IMR-90 (cell line): ENCODE results near the gene MTHFD2L. TPM values are rescaled to one million over a fixed set of nuclear protein-coding genes. Genes with fewer than 3 reads are reported as not detected.

Experiments used
- ATAC-seq: fragments of 200-7000 bp; cut with Tn5 transposase; 2 replicates; pipeline ENCODE4 v1.9.1; 2020; ENCODE audit warnings: low read depth, mild to moderate bottlenecking, moderate library complexity
- BruUV-seq: library from RNA; stranded (reverse); fragments of 400-500 nt; replicated peaks from 2 replicates; lab custom pipeline; 2021; lab: Mats Ljungman, UMichigan
- CTCF ChIA-PET: fragments of 300-600 bp; formaldehyde crosslinking; extraction: SDS; loops from one replicate; lab custom pipeline; 2021; ENCODE audit warnings: antibody characterized with exemption; lab: Yijun Ruan, JAX
- POLR2A ChIA-PET: fragments of 300-600 bp; sonication (Branson Sonifier 250); formaldehyde crosslinking; loops from one replicate; lab custom pipeline; 2022; ENCODE audit warnings: antibody characterized with exemption; ENCODE audit not compliant: unreplicated experiment; lab: Charles Lee
- DNase-seq: peaks from one replicate; pipeline ENCODE4 v3.0.0; 2013
- H2AFZ ChIP-seq: replicated peaks from 2 replicates; pipeline ENCODE3; 2013; ENCODE audit warnings: low read length, mild to moderate bottlenecking; ENCODE audit not compliant: poor library complexity
- H2AK5ac ChIP-seq: 2 replicates; pipeline ENCODE4 v1.6.1; 2013; ENCODE audit warnings: low read depth, low read length, inconsistent platforms
- H2AK9ac ChIP-seq: replicated peaks from 2 replicates; pipeline ENCODE3; 2013; ENCODE audit warnings: mild to moderate bottlenecking, low read depth, low read length, moderate library complexity; ENCODE audit not compliant: poor library complexity
- H2BK120ac ChIP-seq: 2 replicates; pipeline ENCODE4 v1.6.1; 2013; ENCODE audit warnings: low read depth, low read length, inconsistent platforms
- H2BK15ac ChIP-seq: 3 replicates; pipeline ENCODE4 v1.6.1; 2013; ENCODE audit warnings: low read depth, low read length, inconsistent platforms
- H2BK20ac ChIP-seq: 2 replicates; pipeline ENCODE4 v1.6.1; 2013; ENCODE audit warnings: low read depth, mild to moderate bottlenecking, inconsistent platforms, low read length, moderate library complexity
- H2BK5ac ChIP-seq: 2 replicates; pipeline ENCODE4 v1.6.1; 2013; ENCODE audit warnings: mild to moderate bottlenecking, low read depth, low read length, inconsistent platforms; ENCODE audit not compliant: poor library complexity, severe bottlenecking
- H3K14ac ChIP-seq: replicated peaks from 2 replicates; pipeline ENCODE4 v1.6.1; 2013; ENCODE audit warnings: low read depth, low read length, inconsistent platforms
- H3K18ac ChIP-seq: 2 replicates; pipeline ENCODE4 v1.6.1; 2013; ENCODE audit warnings: low read depth, low read length, control low read depth
- H3K23ac ChIP-seq: 2 replicates; pipeline ENCODE4 v1.6.1; 2013; ENCODE audit warnings: low read depth, low read length, inconsistent platforms
- H3K27ac ChIP-seq: 2 replicates; pipeline ENCODE4 v1.5.1; 2013; ENCODE audit warnings: mild to moderate bottlenecking, control low read depth, low read length; ENCODE audit not compliant: insufficient read depth
- H3K27me3 ChIP-seq: 2 replicates; pipeline ENCODE4 v1.6.1; 2013; ENCODE audit warnings: low read length; ENCODE audit not compliant: control insufficient read depth, insufficient read depth
- H3K36me3 ChIP-seq: 2 replicates; pipeline ENCODE4 v1.6.1; 2013; ENCODE audit warnings: low read length, mixed read lengths; ENCODE audit not compliant: control insufficient read depth, insufficient read depth
- H3K4ac ChIP-seq: 2 replicates; pipeline ENCODE4 v1.6.1; 2013; ENCODE audit warnings: low read depth, low read length, inconsistent platforms
- H3K4me1 ChIP-seq: 2 replicates; pipeline ENCODE4 v1.6.1; 2013; ENCODE audit warnings: low read length, mixed read lengths; ENCODE audit not compliant: control insufficient read depth, insufficient read depth
- H3K4me2 ChIP-seq: 2 replicates; pipeline ENCODE4 v1.6.1; 2013; ENCODE audit warnings: low read depth, mild to moderate bottlenecking, control low read depth, low read length, moderate library complexity
- H3K4me3 ChIP-seq: 2 replicates; pipeline ENCODE4 v1.5.1; 2013; ENCODE audit warnings: low read depth, mild to moderate bottlenecking, control low read depth, low read length, moderate library complexity; ENCODE audit not compliant: insufficient read depth
- H3K56ac ChIP-seq: 2 replicates; pipeline ENCODE4 v1.6.1; 2013; ENCODE audit warnings: low read length, inconsistent platforms; ENCODE audit not compliant: insufficient read depth; ENCODE audit errors: extremely low read depth
- H3K79me1 ChIP-seq, 2 experiments: 2 replicates each; pipeline ENCODE4 v1.6.1; 2013; ENCODE audit warnings: low read length in 2 of 2, inconsistent platforms in 1 of 2, low read depth in 1 of 2
- H3K9ac ChIP-seq: 2 replicates; pipeline ENCODE4 v1.6.1; 2013; ENCODE audit warnings: low read depth, low read length, control low read depth
- H3K9me1 ChIP-seq: 2 replicates; pipeline ENCODE4 v1.6.1; 2013; ENCODE audit warnings: low read length, inconsistent platforms; ENCODE audit not compliant: insufficient read depth
- H3K9me3 ChIP-seq: 2 replicates; pipeline ENCODE4 v1.6.1; 2013; ENCODE audit warnings: low read length; ENCODE audit not compliant: control insufficient read depth, insufficient read depth
- H4K20me1 ChIP-seq: 2 replicates; pipeline ENCODE4 v1.6.1; 2013; ENCODE audit warnings: low read length, inconsistent platforms; ENCODE audit not compliant: insufficient read depth
- H4K5ac ChIP-seq: 2 replicates; pipeline ENCODE4 v1.6.1; 2013; ENCODE audit warnings: mild to moderate bottlenecking, low read depth, low read length, control low read depth
- H4K8ac ChIP-seq, 2 experiments: 2 replicates each; pipeline ENCODE4 v1.6.1; 2013; ENCODE audit warnings: low read depth in 2 of 2, low read length in 2 of 2, control low read depth in 1 of 2, inconsistent platforms in 1 of 2
- H4K91ac ChIP-seq: 2 replicates; pipeline ENCODE4 v1.6.1; 2013; ENCODE audit warnings: low read depth, low read length, inconsistent platforms; ENCODE audit not compliant: insufficient read depth
- BHLHE40 ChIP-seq: fragments of 150-350 bp; IDR thresholded peaks from 2 replicates; pipeline ENCODE4 v1.6.1; 2016; ENCODE audit warnings: mild to moderate bottlenecking, low read depth, low read length
- CEBPB ChIP-seq: IDR thresholded peaks from 2 replicates; pipeline ENCODE4 v1.6.1; 2012; ENCODE audit warnings: low read depth, low read length, improper control_type of control experiment
- CHD1 ChIP-seq: IDR thresholded peaks from 2 replicates; pipeline ENCODE4 v1.6.1; 2012; ENCODE audit warnings: low read depth, low read length, improper control_type of control experiment
- FOS ChIP-seq: fragments of 150-350 bp; IDR thresholded peaks from 2 replicates; pipeline ENCODE4 v1.6.1; 2016; ENCODE audit warnings: low read depth, low read length
- MAFK ChIP-seq: IDR thresholded peaks from 2 replicates; pipeline ENCODE4 v1.6.1; 2012; ENCODE audit warnings: low read depth, low read length, improper control_type of control experiment
- MAZ ChIP-seq: IDR thresholded peaks from 2 replicates; pipeline ENCODE4 v1.6.1; 2012; ENCODE audit warnings: low read depth, mild to moderate bottlenecking, low read length, improper control_type of control experiment, moderate library complexity, borderline replicate concordance
- MXI1 ChIP-seq: IDR thresholded peaks from 2 replicates; pipeline ENCODE4 v1.6.1; 2012; ENCODE audit warnings: low read depth, mild to moderate bottlenecking, low read length, moderate library complexity, borderline replicate concordance
- NFE2L2 ChIP-seq: fragments of 150-350 bp; IDR thresholded peaks from 2 replicates; pipeline ENCODE4 v1.6.1; 2016; ENCODE audit warnings: low read depth, mild to moderate bottlenecking, low read length
- POLR2A ChIP-seq: IDR thresholded peaks from 2 replicates; pipeline ENCODE4 v1.6.1; 2012; ENCODE audit warnings: mild to moderate bottlenecking, low read depth, low read length
- RAD21 ChIP-seq: IDR thresholded peaks from 2 replicates; pipeline ENCODE4 v1.6.1; 2012; ENCODE audit warnings: low read length, improper control_type of control experiment
- RCOR1 ChIP-seq: IDR thresholded peaks from 2 replicates; pipeline ENCODE4 v1.6.1; 2012; ENCODE audit warnings: mild to moderate bottlenecking, low read length, improper control_type of control experiment; ENCODE audit not compliant: insufficient replicate concordance
- RFX5 ChIP-seq: IDR thresholded peaks from 2 replicates; pipeline ENCODE4 v1.8.0; 2012; ENCODE audit warnings: low read depth, mild to moderate bottlenecking, low read length, moderate library complexity
- SMC3 ChIP-seq: fragments of 150-350 bp; IDR thresholded peaks from 2 replicates; pipeline ENCODE4 v1.6.1; 2016; ENCODE audit warnings: low read depth, mild to moderate bottlenecking, antibody characterized with exemption, low read length, moderate library complexity
- dilution Hi-C: fragments of 300-500 bp; cut with HindIII; formaldehyde crosslinking; loops from one replicate; pipeline ENCODE4 v1.14.3; 2018; ENCODE audit warnings: low sequenced_read_pairs; ENCODE audit not compliant: unreplicated experiment
- in situ Hi-C: fragments of 300-500 bp; cut with MboI; formaldehyde crosslinking; loops from 3 replicates; pipeline ENCODE4 v1.14.3; 2019; ENCODE audit warnings: low sequenced_read_pairs, inconsistent platforms, mixed read lengths
- intact Hi-C: fragments of 100-400 bp; cut with micrococcal nuclease; formaldehyde crosslinking; loops from 2 replicates; pipeline ENCODE4 v1.10.0; 2022
- polyA plus RNA-seq, 3 experiments: library from polyadenylated mRNA; depleted of rRNA; stranded (reverse); fragments of >200 nt; gene quantifications; 2 replicates each; pipeline ENCODE4 v1.2.3, GENCODE V29; 2012; ENCODE audit warnings: low replicate concordance in 1 of 3
- total RNA-seq: library from RNA; depleted of rRNA; stranded (reverse); fragments of >200 nt; gene quantifications from 2 replicates; pipeline ENCODE4 v1.2.3, GENCODE V29; 2012
- TF ChIP-seq, protein P1 (sequence below): fragments of 150-350 bp; IDR thresholded peaks from 2 replicates; pipeline ENCODE4 v1.6.1; 2016; ENCODE audit warnings: low read depth, mild to moderate bottlenecking, low read length, moderate library complexity, borderline replicate concordance
- TF ChIP-seq, protein P2 (sequence below): conservative IDR thresholded peaks from 2 replicates; pipeline ENCODE4 v1.5.1; 2012; ENCODE audit warnings: mild to moderate bottlenecking, low read depth, low read length, improper control_type of control experiment
- TF ChIP-seq, protein P3 (sequence below): fragments of 150-350 bp; IDR thresholded peaks from 2 replicates; pipeline ENCODE4 v1.6.1; 2017; ENCODE audit warnings: mild to moderate bottlenecking, antibody characterized with exemption, low read length, low read depth

Gene MTHFD2L
- total and polyA plus RNA-seq, 2 of the 4 experiments (the other 2 are of a cell fraction): 2.8 to 4.3 TPM

DNA sequence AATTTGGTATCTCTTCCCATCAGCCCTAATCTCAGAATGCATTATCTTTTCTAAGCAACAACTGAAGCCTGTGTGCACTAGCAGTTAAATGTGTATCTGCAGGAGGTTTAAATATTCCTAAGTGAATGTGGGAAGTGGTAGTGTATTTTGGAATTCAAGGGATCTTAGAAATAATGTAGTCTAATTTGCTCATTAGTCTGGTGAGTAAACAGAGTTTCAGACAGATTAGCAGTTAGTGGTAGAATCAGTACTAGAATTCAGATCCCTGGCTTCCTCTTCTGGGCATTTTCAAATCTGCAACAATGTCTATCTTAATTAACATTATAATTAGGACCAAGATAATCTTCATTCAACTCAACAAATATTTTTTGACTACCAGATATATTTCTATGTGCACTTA lies 47.2 kb upstream of the MTHFD2L start:
- intact Hi-C loops: no loop called here
- in situ Hi-C loops: loop anchor here (10.0 to 25.0 kb wide), 2 partner anchors 446 to 798 kb away; no protein-coding TSS in a partner anchor
- no peak overlapping the region for H3K9ac ChIP-seq

More for the DNA sequence above, 47.2 kb upstream of the MTHFD2L start:
- no peaks in the 10 kb centered on the region for H3K79me1 ChIP-seq
- no peak overlapping the region for H2AK5ac ChIP-seq
- H3K9me3 ChIP-seq: no peaks in the 10 kb centered on the region
- no peak overlapping the region for H3K18ac ChIP-seq
- no peak overlapping the region for H3K4me2 ChIP-seq
- TF ChIP-seq, protein P1, sequence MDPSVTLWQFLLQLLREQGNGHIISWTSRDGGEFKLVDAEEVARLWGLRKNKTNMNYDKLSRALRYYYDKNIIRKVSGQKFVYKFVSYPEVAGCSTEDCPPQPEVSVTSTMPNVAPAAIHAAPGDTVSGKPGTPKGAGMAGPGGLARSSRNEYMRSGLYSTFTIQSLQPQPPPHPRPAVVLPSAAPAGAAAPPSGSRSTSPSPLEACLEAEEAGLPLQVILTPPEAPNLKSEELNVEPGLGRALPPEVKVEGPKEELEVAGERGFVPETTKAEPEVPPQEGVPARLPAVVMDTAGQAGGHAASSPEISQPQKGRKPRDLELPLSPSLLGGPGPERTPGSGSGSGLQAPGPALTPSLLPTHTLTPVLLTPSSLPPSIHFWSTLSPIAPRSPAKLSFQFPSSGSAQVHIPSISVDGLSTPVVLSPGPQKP: no peak
- no peak for TF ChIP-seq BHLHE40
- no peak for TF ChIP-seq CEBPB
- no peak for TF ChIP-seq RAD21
- no peak for TF ChIP-seq RCOR1
- TF ChIP-seq SMC3: no peak
- TF ChIP-seq RFX5: no peak
- TF ChIP-seq MXI1: no peak
- TF ChIP-seq FOS: no peak
- TF ChIP-seq MAFK: no peak
- TF ChIP-seq, protein P2, sequence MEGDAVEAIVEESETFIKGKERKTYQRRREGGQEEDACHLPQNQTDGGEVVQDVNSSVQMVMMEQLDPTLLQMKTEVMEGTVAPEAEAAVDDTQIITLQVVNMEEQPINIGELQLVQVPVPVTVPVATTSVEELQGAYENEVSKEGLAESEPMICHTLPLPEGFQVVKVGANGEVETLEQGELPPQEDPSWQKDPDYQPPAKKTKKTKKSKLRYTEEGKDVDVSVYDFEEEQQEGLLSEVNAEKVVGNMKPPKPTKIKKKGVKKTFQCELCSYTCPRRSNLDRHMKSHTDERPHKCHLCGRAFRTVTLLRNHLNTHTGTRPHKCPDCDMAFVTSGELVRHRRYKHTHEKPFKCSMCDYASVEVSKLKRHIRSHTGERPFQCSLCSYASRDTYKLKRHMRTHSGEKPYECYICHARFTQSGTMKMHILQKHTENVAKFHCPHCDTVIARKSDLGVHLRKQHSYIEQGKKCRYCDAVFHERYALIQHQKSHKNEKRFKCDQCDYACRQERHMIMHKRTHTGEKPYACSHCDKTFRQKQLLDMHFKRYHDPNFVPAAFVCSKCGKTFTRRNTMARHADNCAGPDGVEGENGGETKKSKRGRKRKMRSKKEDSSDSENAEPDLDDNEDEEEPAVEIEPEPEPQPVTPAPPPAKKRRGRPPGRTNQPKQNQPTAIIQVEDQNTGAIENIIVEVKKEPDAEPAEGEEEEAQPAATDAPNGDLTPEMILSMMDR: no peak
- no peak for TF ChIP-seq MAZ
- TF ChIP-seq CHD1: no peak
- TF ChIP-seq POLR2A: no peak
- no peak for TF ChIP-seq NFE2L2
- TF ChIP-seq, protein P3, sequence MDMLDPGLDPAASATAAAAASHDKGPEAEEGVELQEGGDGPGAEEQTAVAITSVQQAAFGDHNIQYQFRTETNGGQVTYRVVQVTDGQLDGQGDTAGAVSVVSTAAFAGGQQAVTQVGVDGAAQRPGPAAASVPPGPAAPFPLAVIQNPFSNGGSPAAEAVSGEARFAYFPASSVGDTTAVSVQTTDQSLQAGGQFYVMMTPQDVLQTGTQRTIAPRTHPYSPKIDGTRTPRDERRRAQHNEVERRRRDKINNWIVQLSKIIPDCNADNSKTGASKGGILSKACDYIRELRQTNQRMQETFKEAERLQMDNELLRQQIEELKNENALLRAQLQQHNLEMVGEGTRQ: no peak
- BruUV-seq: no TSS peak
- no peaks in the 10 kb centered on the region for H3K36me3 ChIP-seq
- ChIA-PET POLR2A (no interaction called here), CTCF (interaction anchor here (2.5 kb wide), 1 partner anchor 24 kb away, joined by 6 read pairs; no protein-coding TSS in a partner anchor)
- no peak overlapping the region for H2AK9ac ChIP-seq
- no peak overlapping the region for H2AFZ ChIP-seq
- no peak overlapping the region for H3K4ac ChIP-seq
- no peak overlapping the region for H3K27ac ChIP-seq
- H4K8ac ChIP-seq: 0 out of 4 replicates have a peak overlapping the region, but pooled peaks of 1 of the 2 experiments have one; percentile 27
- no peak overlapping the region for H4K5ac ChIP-seq
- peaks cover 2% of the 10 kb centered on the region for H3K9me1 ChIP-seq
- no peak overlapping the region; the same call in 1 of the 2 replicates for H3K14ac ChIP-seq
- no peak overlapping the region for H2BK20ac ChIP-seq
- peaks cover 3% of the 10 kb centered on the region; the same call in 1 of the 2 replicates for H4K20me1 ChIP-seq
- H3K4me1 ChIP-seq: peaks cover 10% of the 10 kb centered on the region
- ATAC-seq: no peak
- no peak overlapping the region for H3K56ac ChIP-seq
- H3K4me3 ChIP-seq: no peak overlapping the region
- H2BK5ac ChIP-seq: no peak overlapping the region
- no peak for DNase-seq
- no peak overlapping the region for H2BK15ac ChIP-seq
- H3K27me3 ChIP-seq: no peaks in the 10 kb centered on the region
- dilution Hi-C loops: no loop called here
- H2BK120ac ChIP-seq: peak overlapping the region; percentile 35; the same call in 1 of the 2 replicates
- no peak overlapping the region for H3K23ac ChIP-seq
- H4K91ac ChIP-seq: no peak overlapping the region
